GM13976 (cell line): Measurements from ENCODE around the gene RNASEH2C.

Experiments
- DNase-seq: peaks from one replicate; pipeline ENCODE4 v3.0.0; 2012; ENCODE audit warnings: low spot score
- in situ Hi-C: fragments of 300-500 bp; cut with MboI; formaldehyde crosslinking; loops from one replicate; pipeline ENCODE4 v1.12.0; 2022; ENCODE audit warnings: low sequenced_read_pairs, mixed read lengths, inconsistent platforms; ENCODE audit not compliant: unreplicated experiment
- TF ChIP-seq, protein P1 (sequence below): IDR thresholded peaks from 2 replicates; pipeline ENCODE4 v1.5.1; 2012; ENCODE audit warnings: borderline replicate concordance, mild to moderate bottlenecking; ENCODE audit not compliant: insufficient read depth; ENCODE audit errors: extremely low read depth, missing control alignments, control extremely low read depth

RNASEH2C gene

DNA sequence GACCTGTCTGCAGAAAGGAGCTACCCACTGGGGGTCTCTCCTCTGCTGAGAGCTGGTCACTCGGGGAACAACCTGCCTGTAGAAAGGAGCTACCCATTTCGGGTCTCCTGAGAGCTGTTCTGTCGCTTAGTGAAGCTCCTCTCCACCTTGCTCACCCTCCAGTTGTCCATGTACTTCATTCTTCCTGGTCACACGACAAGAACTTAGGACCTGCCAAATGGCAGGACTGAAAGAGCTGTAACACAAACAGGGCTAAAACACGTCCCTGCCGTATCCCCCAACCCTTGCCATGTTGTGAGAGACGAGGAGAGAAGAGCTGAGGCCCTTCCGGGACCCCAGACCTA is 24.1 kb upstream of the RNASEH2C start:
- in situ Hi-C loops = no loop called here
- no peak for DNase-seq

DNA sequence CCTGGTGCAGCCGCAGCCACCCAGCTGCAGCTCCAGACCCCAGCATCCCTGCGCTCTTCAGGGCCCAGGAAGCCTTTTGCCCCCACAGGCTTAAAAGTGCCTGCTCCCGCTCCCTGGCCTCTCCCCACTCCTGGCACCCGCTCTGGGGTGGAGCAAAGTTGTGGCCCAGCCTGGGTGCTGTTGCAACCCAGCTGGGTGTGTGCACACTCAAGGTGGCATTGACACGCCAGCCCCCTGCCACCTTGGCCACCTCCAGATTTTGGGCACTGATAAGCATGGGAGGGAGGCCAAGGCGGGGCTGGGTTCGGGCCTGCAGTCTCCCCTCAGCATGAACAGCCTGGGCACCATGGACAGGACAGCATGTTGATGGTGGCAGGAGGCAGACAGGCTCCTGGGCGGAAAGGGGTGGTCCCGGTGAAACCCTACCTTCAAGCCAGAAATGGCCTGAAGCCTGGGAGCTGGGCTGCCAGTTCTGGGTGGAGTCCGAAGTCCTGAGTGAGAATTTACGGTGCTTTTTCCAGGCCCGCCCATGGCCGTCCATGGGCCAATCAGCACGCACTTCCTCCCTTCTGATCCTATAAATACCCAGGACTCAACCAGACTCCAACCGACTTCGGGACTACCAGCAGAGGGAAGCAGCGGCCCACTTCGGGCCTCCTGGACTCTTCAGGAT is 23.6 kb upstream of the RNASEH2C start:
- TF ChIP-seq, protein P1, sequence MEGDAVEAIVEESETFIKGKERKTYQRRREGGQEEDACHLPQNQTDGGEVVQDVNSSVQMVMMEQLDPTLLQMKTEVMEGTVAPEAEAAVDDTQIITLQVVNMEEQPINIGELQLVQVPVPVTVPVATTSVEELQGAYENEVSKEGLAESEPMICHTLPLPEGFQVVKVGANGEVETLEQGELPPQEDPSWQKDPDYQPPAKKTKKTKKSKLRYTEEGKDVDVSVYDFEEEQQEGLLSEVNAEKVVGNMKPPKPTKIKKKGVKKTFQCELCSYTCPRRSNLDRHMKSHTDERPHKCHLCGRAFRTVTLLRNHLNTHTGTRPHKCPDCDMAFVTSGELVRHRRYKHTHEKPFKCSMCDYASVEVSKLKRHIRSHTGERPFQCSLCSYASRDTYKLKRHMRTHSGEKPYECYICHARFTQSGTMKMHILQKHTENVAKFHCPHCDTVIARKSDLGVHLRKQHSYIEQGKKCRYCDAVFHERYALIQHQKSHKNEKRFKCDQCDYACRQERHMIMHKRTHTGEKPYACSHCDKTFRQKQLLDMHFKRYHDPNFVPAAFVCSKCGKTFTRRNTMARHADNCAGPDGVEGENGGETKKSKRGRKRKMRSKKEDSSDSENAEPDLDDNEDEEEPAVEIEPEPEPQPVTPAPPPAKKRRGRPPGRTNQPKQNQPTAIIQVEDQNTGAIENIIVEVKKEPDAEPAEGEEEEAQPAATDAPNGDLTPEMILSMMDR = no peak
- in situ Hi-C loops = no loop called here
- no peak for DNase-seq

More for the DNA sequence above, 24.1 kb upstream of the RNASEH2C start:
- TF ChIP-seq, protein P1 = no peak

DNA sequence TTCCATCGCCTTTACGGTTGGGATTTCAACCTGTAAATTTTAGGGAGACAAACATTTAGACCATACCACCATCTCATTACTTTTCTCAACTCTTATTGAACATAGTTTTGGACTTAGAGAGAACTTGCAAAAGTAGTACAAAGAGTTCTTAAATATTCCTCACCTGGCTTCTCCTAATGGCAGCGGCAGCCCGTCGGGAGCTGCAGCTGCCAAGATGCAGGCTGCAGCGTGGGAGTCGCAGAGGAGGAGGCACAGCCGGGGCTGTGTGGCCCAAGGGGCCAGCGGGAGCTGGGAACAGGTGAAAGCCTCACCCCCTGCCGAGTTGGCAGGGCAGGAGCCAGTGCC is 23.1 kb upstream of the RNASEH2C start:
- no peak for DNase-seq
- in situ Hi-C loops = no loop called here
- TF ChIP-seq, protein P1 = no peak

DNA sequence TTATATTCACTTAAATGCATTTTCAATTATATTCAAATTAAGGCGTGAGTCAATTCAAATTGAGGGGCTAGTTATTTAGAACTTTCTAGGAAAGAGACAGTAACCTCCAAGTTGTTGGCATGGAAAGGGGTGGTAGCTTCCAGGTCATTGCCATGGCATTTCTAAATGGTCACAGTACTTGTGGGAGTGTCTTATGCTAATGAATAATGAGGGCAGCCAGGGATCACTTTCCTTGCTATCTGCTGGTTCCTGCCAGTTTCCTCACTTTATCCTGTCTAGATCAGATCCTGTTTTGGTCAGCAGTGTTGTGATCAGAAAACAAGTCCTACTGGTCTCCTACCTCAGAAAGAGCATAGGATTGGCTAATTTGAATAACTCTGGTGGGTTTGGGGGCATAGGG is 21.8 kb upstream of the RNASEH2C start:
- TF ChIP-seq, protein P1 = no peak
- no peak for DNase-seq
- in situ Hi-C loops = no loop called here

DNA sequence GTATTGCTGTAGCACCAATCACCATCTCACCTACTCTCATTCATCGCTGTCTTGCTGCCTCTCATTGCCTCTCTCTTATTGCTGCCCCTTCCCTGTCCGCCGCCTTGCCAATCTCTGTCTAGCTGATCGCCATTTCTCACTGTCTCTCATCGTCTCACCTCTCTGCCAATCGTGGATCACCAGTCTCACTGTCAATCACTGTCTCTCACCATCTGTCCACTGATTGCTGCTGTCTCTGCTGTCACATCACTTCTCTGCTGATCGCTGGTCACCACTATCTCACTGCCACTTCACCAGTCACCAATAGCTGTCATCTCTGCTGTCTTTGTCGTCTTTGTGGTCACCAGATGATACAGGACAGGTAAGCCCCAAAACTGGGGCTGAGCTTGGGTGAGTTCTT is 20.6 kb upstream of the RNASEH2C start:
- no peak for DNase-seq
- in situ Hi-C loops = no loop called here
- TF ChIP-seq, protein P1 = no peak

DNA sequence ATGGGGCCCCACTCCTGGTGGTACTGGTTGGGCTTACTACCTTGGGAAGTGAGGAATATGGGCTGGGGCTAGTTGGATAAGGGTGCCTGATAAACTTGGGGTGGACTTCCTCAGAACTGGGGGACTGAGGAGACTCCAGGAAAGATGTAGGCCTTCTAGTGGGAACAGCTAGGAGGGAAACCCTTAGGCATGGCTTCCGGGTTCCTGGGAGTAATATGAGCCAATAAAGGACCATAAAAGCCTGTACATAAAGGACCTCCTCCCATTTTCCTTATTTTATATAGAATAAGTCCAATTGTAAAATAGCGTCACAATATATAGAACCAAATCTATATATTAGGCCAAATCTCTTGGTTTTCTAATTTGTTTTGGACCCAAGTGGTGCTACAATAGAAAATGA is 18.4 kb upstream of the RNASEH2C start:
- DNase-seq = no peak
- in situ Hi-C loops = no loop called here
- TF ChIP-seq, protein P1 = no peak
